HG02938 (cell line): ENCODE measurements around the gene EHD4.

Source experiments
- ATAC-seq: cut with Tn5 transposase; IDR thresholded peaks from one replicate; pipeline ENCODE4 v1.9.1; 2021; ENCODE audit warnings: mild to moderate bottlenecking, moderate library complexity; ENCODE audit not compliant: unreplicated experiment

The EHD4 gene

GRCh38 chr15:41922353-41922752 lies 50.0 kb downstream of the EHD4 start:
- no peak for ATAC-seq

GRCh38 chr15:41921639-41922038 lies 50.7 kb downstream of the EHD4 start:
- no peak for ATAC-seq

DNA sequence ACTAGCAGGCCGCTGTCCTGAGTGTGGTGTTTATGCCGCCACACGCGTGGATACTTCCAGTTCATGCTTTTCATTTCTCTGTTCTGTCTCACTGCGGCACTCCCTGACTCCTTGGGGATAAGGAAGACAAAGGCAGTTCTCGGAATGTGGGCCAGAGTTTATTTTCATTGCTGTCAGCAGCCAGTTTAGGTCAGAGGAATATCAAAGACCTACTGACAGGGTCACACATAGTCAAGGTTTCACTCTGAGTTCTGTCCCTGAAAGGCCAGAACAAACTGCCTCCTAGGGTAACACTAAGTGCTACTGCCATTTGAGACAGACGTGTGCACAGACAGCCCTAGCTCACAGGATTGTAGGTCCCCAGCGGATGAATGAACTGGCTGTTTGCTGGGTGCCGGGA lies 51.2 kb downstream of the EHD4 start:
- no peak for ATAC-seq

DNA sequence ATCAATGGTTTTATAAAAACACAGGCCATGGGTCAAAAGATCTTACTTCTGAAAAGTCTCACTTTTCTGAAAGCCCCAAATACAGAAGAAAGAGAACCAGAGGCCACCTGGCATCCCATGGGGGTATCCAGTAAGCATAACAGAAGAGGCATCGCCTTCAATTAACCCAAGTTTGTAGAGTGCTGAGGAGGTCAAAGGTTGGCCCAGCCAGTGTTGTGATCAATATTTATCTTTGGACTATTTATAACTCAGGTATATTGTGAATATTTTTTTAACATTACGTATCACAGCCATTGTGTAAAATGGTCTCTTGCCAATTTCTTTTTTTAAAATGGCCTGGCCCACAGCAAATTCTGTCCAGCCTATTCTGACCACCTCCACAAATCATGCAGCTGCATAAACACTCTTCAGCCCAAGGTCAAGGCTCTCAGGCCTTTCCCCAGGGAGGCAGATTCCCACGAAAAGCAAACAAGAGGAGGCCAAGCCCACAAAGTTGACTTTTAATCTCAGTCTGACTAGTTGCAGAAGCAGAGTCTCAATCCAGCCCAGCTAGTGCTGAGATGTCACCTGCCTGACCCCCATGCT lies 52.3 kb downstream of the EHD4 start:
- no peak for ATAC-seq

- no peak for ATAC-seq
Observed at GRCh38 chr15:41919201-41919820, 53.0 kb downstream of the EHD4 start.

GRCh38 chr15:41918506-41919126 lies 53.7 kb downstream of the EHD4 start:
- ATAC-seq = no peak

GRCh38 chr15:41917767-41918430 lies 54.5 kb downstream of the EHD4 start:
- no peak for ATAC-seq

DNA sequence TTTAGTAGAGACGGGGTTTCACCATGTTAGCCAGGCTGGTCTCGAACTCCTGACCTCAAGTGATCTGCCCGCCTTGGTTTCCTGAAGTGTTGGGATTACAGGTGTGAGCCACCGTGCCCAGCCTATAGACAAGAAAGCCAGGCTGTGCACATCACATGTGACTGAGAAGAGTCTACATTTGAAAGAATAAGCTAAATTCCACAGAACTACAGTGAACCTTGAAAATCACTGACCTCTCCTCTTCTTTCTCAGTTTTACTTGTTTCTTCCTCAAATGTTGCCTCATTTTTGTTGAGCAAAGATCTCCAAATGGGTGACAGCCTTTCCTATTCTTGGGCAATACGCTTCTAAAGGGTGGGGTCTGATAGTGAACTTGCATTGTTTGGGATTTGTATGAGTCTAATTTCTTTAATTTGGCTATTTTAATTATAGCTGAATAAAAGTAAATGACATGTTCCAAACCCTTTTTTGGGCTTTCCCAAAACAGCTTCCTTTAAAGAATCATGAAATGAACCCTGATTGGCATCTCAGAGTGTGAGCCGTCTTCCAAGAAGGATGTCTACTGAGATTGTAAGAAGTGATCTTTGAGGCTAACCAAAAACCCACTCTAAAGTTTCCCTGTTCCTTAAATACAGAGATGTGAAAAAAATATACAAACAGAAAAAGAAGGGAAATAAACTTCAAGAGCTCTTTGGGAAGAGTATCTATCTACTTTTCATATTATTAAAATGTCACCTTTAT lies 56.9 kb downstream of the EHD4 start:
- no peak for ATAC-seq

- ATAC-seq = no peak
Observed at GRCh38 chr15:41914411-41914810, 57.9 kb downstream of the EHD4 start.

DNA sequence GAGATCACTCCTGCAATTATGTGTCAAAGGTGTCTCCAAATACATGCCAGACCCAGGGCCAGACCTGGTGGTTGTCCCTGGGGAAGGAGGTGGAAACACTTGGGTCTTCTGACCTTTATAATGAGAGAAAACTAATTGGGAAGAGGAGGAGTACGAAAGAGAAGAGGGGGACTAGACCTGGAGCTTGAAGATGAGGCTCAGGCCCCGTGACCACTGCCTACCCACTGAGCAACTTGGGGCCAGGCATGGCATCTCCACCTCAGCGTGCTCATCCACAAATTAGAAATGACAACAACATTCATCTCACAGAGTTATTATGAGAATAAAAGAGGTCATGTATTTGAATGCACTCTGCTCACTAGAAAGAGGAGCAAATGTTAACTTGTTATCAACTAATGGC lies 59.1 kb downstream of the EHD4 start:
- ATAC-seq = no peak

DNA sequence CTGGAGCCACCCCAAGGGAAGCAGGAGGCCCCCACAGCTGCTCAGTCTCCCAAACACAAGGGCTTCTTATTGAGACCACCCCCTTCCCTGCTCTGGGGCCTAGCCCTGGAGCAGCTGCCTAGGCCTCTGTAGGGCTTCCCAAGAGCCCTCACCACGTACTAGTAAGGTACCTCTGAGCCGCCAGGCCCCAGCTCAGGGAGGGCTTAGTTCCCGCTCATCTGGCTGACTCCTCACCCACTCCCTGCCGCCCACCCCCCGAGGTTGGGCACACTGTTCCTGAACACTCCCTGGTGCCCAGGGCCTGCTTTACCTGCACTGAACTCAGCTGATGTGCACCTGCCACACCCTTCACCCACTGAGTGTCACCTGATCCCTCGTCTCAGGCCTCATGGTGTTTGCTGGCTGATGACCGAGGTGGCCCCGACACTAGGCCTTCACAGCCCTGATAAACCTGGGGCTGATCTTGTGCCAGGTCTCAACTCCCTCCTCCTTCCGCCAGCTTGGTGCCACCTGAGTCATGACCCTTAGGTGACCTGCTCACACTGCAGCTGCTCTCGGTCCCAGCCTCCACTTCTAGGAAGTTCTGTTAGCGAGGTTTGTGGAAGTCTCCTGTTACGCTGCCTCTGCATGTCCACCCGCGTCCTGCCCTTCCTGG lies 60.5 kb downstream of the EHD4 start:
- ATAC-seq = no peak

GRCh38 chr15:41908736-41909461 lies 63.5 kb downstream of the EHD4 start:
- no peak for ATAC-seq

DNA sequence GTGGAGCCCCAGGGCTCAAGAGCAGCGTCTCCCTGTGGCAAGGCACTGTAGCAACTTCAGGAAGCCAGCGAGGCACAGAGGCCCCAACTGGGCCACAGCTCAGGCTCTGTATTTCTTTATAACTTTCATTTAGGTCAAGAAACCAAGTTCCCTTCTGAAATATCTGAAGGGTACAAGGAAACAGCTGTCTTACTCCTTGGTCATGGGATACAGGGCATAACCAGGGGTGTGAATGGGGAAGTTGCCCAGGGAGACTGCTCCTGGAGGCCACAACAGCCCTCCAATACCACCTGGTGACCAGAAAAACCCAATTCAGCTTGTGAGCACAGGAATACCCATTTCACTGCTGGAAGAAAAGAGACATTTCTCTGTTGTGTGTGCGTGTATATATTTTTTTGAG lies 65.2 kb downstream of the EHD4 start:
- no peak for ATAC-seq

GRCh38 chr15:41906608-41907007 lies 65.7 kb downstream of the EHD4 start:
- ATAC-seq = no peak

GRCh38 chr15:41905036-41905793 lies 67.1 kb downstream of the EHD4 start:
- ATAC-seq = no peak

GRCh38 chr15:41904541-41905005 lies 67.8 kb downstream of the EHD4 start:
- no peak for ATAC-seq

DNA sequence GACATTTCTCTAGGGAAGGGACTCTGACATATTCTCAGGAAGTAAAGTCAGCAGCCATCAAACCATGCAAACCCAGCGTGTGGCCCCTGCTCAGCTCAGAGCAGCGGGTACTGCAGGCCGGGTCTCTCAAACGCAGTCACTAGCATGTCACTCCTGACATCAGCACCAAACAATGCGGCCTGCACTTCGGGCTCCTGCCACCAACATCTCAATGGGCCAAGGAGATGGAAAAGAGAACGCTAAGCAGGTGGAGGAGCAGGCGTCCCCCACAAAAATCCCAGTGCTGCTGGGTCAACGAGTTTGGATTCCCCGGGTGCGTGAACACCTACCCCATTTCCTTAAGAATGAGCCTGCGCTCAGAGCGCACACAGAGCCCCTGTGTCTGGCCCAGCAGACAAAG lies 68.6 kb downstream of the EHD4 start:
- ATAC-seq = no peak

DNA sequence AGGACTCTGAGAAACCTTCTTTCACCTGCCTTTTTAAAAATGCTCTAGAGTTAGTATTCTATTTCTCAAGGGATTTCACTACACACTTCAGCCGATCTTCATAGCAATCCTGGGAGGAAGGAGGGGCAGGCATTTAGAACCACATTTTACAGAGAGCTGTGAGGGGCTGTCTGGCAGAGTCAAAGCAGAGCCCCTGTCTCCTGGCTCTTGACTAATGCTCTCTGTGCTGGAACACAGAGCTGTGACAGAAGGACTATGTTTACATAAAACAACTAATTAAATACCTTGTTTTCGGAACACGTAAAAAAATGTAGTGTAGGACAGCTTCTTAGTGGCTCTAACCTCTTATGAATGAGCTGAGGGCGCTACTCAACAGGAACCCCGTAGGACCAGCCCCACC lies 70.9 kb downstream of the EHD4 start:
- ATAC-seq = no peak
